ENCODE measurements around the gene FRMPD4.

Gene FRMPD4

DNA sequence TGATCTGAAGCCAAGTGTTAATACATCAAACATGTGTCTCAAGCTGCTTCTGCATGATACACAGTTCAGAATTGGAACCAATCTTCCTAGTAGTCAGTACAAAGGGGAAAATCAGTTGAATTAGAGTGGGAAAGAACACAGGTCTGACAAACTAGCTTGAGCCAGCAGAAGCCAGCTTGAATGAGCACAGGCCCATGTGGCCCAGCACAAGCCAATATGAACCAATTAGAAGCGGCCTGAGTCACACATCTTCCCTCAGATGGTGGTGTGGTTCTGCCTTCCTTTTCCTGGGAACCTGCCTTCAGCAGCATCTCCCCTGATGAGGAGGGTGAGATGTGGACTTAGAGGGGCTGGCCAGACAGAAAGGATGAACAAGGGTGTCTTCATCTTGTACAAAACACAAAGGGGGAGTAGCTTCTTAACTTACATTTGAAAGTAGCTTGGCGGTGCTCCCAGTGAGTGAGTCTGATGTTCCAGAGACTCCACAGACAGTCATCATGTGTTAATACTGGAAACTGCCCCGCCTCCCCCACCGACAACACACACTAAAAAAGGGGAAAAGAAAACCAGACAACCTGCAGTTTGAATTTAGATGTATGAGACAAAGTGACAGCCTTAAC lies 72.0 kb downstream of the FRMPD4 start:
- in situ Hi-C loops (cut with HindIII; ENCODE audit: low sequenced_read_pairs), result no loop called here

GRCh38 chrX:12210971-12211370 lies 72.7 kb downstream of the FRMPD4 start:
- in situ Hi-C loops (cut with HindIII; ENCODE audit: low sequenced_read_pairs), result no loop called here

DNA sequence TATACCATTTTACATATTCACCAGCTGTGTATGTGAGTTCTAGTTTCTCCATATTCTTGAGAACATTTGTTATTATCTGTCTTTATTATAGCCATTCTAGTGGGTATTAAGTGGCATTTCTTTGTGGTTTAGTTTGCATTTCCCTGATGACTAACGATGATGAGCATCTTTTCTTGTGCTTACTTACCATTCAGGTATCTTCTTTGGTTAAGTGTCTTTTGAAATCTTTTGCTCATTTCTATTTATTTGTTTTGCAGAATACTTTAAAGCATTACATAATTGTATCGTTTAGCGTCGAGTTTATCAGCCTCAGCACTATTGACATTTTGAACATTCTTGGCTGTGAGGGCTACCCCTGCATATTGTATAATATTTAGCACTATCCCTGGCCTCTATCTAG lies 85.4 kb downstream of the FRMPD4 start:
- in situ Hi-C loops (cut with HindIII; ENCODE audit: low sequenced_read_pairs), result no loop called here

DNA sequence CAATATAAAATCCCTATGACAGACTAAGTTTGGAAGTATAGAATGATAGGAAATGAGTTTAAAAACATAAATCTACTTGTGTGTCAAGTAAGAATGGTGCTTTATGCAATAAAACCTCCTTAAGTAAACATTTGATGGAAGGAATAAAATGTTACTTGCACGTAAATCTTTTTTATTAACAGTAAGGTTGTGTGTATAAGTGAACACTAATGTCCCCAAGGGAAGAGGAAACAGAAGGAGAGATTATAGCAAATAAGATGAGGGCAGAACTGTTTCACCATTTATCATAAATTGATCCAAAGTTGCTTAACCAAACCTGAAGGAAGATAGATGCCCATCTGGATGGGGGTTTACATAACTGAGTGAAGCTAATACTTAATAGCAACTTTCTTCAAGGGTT lies 86.8 kb downstream of the FRMPD4 start:
- in situ Hi-C loops (cut with HindIII; ENCODE audit: low sequenced_read_pairs), result no loop called here

- in situ Hi-C loops (cut with HindIII; ENCODE audit: low sequenced_read_pairs), result no loop called here
Observed at GRCh38 chrX:12227412-12228041, 89.3 kb downstream of the FRMPD4 start.

GRCh38 chrX:12228862-12229261 lies 90.6 kb downstream of the FRMPD4 start:
- in situ Hi-C loops (cut with HindIII; ENCODE audit: low sequenced_read_pairs), result no loop called here

DNA sequence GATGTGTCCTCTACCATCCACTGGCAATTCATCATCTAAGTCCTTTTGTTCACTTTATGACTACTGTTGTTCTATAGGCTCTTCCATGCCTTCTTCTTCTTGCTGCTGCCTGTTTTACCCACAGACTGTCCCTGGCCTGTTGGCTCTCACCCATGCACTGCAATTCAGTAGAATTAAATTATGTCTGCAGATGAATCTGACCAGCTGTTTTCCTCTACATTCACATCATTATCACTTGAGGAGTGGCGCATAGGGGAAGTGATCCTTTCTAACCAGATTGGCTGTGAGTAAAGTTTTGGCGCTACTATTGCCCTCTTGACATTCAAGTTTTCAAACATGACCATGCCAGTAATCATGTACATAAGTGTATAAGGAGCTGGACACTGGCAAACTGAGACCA lies 91.7 kb downstream of the FRMPD4 start:
- in situ Hi-C loops (cut with HindIII; ENCODE audit: low sequenced_read_pairs), result no loop called here

DNA sequence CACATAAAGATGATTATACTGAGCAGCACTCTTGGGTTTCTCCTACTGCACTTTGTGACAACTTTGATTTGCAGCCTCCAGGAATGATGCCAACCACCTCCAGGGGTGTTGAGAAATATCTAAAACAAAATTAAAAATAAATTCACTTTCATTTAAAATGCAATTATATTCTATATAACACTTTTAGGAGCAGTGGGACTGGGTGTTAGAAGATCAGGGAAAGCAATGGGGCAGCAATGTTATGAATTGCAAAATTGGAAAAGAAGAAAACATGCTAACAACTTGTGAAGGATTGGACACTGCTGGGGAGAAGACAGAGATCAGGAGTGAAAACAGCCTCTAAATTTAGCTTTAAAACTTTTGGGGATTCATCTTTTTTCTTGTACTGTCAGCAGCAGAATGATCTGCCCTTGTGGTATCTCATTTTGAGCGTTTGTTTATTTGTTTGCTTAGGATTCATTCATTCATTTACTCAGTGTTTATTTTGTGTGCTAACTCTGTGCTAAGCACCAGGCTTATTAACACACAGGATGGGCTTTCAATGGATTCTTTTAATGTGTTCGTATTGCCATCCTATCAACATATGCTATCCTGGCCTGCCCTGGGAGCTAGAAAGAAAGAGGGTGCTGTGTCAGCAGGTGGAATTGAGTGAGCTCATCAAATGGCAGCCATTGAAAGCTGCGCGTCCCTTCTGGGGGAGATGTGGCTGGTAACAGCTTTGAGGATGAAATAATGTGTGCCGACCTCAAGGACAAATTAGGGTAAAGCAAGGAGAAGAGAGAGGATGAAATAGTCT lies 96.5 kb downstream of the FRMPD4 start:
- in situ Hi-C loops (cut with HindIII; ENCODE audit: low sequenced_read_pairs), result no loop called here

GRCh38 chrX:12236156-12236555 lies 97.9 kb downstream of the FRMPD4 start:
- in situ Hi-C loops (cut with HindIII; ENCODE audit: low sequenced_read_pairs), result no loop called here

- in situ Hi-C loops (cut with HindIII; ENCODE audit: low sequenced_read_pairs), result no loop called here
Observed at GRCh38 chrX:12237131-12237530, 98.9 kb downstream of the FRMPD4 start.

GRCh38 chrX:12237771-12238170 lies 99.5 kb downstream of the FRMPD4 start:
- in situ Hi-C loops (cut with HindIII; ENCODE audit: low sequenced_read_pairs), result no loop called here

- in situ Hi-C loops (cut with HindIII; ENCODE audit: low sequenced_read_pairs), result no loop called here
Observed at GRCh38 chrX:12239356-12240082, 101.2 kb downstream of the FRMPD4 start.

- in situ Hi-C loops (cut with HindIII; ENCODE audit: low sequenced_read_pairs), result no loop called here
Observed at GRCh38 chrX:12240491-12240890, 102.2 kb downstream of the FRMPD4 start.

DNA sequence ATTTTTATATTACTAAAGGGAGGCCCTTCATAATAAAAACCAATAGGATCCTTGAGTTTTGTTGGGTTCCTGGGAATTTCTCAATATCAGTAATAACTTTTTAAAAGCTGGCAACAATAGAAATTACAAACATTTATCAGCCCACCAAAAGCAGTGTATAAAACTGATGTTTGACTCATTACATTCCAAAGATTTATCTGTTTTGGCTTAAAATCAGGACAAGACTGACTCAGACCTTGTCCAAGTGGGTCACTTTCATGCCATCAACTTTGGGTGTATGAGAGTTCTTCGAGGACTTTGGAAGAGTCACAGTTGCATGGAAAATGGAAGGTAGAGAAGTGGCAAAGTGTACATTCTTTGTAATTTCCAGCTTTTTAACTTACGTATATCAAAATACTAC lies 102.8 kb downstream of the FRMPD4 start:
- in situ Hi-C loops (cut with HindIII; ENCODE audit: low sequenced_read_pairs), result no loop called here

DNA sequence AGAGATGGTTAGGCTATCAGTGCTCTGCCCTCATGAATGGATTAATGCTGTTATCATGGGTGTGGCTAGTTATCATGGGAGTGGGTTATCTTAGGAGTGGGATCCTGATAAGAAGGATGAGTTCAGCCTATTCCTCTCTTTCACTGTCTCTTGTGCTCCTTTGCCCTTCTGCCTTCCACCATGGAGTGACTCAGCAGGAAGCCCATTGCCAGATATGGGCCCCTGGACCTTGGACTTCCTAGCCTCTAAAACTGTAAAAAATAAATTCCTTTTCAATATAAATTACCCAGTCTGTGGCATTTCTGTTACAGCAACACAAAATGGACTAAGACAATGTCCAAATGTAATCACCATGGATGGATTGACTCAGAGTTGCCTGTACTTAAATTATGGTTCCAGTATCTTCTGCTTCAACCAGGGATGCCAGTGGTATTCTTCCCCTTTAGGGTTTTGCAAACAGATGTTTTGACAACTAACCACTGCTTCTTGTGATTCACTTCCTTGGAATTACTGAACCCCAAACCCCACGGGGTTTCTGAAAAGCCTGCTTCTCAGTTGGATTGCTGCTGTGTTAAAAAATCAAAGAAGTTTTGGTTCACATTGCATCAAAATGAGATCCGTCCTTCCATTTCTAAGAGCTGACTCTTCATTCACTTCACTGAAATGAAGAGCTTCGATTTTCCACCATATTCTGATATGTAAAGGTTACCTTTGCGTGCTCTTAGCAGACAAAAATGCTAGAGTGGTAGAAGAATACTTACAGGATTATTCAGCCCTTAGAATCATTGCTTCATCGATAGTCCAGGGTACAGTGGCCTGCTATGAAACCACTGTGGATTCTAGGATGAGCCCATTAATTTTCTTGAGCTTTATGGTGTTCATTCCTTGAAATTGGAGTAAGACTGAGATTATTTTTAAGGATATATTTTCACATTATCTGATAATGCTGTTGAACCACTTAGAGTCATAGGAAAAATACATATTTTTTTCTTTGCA lies 107.7 kb downstream of the FRMPD4 start:
- in situ Hi-C loops (cut with HindIII; ENCODE audit: low sequenced_read_pairs), result no loop called here

DNA sequence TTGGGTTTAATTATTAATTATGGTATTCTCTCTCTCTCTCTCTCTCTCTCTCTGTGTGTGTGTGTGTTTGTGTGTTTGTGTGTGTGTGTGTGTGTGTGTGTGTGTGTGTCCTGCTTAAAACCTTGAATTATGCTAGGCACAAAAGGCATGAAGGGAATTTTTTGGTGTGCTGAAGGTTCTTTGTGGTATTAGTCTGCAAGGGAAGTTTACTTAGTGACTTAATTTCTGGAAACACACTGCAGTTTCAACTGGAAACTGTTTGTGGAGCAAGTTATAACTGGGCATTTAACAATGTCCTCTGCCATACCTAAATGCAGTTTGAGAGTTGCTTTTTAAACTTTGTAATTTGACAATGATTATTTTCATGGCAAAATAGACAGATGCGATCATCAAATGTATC lies 111.7 kb downstream of the FRMPD4 start:
- in situ Hi-C loops (cut with HindIII; ENCODE audit: low sequenced_read_pairs), result no loop called here

DNA sequence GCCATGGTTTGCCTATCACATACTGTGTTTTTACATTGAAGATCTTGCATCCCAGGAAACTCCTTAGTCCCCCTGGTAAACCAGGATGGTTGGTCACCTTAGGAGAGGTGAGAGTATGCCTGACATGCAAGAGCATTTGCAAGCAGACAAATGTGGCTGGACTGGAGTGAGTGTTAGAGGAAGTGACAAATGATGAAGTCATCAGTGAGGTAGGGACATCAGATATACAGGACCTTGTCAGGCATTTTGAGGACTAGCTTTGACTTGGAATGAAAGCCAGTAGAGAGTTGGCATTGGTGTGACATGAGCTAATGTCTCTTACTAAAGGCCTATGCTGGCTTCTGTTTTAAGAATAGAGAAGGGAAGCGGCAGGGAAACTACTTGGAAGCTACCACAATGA lies 124.9 kb downstream of the FRMPD4 start:
- in situ Hi-C loops (cut with HindIII; ENCODE audit: low sequenced_read_pairs), result no loop called here

DNA sequence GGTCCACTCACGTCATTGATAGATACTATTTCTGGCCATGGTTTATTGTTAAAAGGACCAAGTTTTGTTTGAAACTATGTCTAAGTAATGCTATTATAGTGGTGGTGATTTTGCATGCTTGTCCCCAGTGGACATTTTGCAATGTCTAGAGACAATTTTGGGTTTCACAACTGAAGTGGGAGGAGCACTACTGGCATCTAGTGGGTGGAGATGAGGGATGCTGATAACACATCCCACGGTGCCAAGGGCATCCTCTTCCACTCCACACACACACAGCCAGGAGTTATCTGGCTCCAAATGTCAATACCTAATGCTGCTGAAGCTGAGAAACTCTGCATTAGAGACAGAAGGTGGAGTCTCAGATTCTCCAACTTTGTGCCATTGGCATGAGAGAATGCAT lies 131.2 kb downstream of the FRMPD4 start:
- in situ Hi-C loops (cut with HindIII; ENCODE audit: low sequenced_read_pairs), result no loop called here

- in situ Hi-C loops (cut with HindIII; ENCODE audit: low sequenced_read_pairs), result no loop called here
Observed at GRCh38 chrX:12278151-12278550, 139.9 kb downstream of the FRMPD4 start.

- in situ Hi-C loops (cut with HindIII; ENCODE audit: low sequenced_read_pairs), result no loop called here
Observed at GRCh38 chrX:12282991-12283390, 144.7 kb downstream of the FRMPD4 start.
